ENCODE results near the gene OR2M4.

DNA sequence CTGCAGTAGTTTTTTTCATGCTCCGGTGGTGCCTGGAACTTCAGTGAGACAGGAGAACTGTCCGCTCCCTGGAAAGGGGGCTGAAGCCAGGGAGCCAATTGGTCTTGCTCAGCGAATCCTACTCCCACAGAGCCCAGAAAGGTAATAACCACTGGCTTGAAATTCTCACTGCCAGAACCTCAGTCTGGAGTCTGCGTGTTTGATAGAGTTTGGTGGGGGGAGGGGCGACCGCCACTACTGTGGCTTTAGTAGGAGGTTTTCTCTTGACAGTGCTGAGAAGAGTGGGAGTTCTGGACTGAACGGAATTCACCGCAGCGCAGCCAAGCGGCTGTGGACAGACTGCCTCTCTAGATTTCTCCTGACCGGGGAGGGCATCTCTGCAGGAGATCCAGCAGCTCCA lies 42.2 kb upstream of the OR2M4 start:
- TF ChIP-seq, protein P1, sequence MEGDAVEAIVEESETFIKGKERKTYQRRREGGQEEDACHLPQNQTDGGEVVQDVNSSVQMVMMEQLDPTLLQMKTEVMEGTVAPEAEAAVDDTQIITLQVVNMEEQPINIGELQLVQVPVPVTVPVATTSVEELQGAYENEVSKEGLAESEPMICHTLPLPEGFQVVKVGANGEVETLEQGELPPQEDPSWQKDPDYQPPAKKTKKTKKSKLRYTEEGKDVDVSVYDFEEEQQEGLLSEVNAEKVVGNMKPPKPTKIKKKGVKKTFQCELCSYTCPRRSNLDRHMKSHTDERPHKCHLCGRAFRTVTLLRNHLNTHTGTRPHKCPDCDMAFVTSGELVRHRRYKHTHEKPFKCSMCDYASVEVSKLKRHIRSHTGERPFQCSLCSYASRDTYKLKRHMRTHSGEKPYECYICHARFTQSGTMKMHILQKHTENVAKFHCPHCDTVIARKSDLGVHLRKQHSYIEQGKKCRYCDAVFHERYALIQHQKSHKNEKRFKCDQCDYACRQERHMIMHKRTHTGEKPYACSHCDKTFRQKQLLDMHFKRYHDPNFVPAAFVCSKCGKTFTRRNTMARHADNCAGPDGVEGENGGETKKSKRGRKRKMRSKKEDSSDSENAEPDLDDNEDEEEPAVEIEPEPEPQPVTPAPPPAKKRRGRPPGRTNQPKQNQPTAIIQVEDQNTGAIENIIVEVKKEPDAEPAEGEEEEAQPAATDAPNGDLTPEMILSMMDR (IDR thresholded peaks at IDR 0.05; ENCODE audit: extremely low read depth in 1 of 2, insufficient read depth in 1 of 2, low read depth in 1 of 2, low read length in 2 of 2): no peak
- no peak for TF ChIP-seq POLR2A (IDR thresholded peaks at IDR 0.05; ENCODE audit: low read depth, low read length)
- no peak for TF ChIP-seq POLR2AphosphoS5 (IDR thresholded peaks at IDR 0.05; ENCODE audit: insufficient read depth, low read depth, low read length)
- no peak for TF ChIP-seq EZH2 (IDR thresholded peaks at IDR 0.05; ENCODE audit: borderline replicate concordance, low read depth, low read length, severe bottlenecking)
- no peak for TF ChIP-seq MYC (IDR thresholded peaks at IDR 0.05; ENCODE audit: low read depth, low read length)
- TF ChIP-seq, protein P2, sequence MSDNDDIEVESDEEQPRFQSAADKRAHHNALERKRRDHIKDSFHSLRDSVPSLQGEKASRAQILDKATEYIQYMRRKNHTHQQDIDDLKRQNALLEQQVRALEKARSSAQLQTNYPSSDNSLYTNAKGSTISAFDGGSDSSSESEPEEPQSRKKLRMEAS (IDR thresholded peaks at IDR 0.05; ENCODE audit: insufficient read depth, insufficient read length): no peak
- TF ChIP-seq JUN (IDR thresholded peaks at IDR 0.05; ENCODE audit: borderline replicate concordance, insufficient read depth, insufficient read length, low read depth): no peak
- no peak for TF ChIP-seq FOS (IDR thresholded peaks at IDR 0.05; ENCODE audit: borderline replicate concordance, insufficient read depth, low read length)
- TF ChIP-seq GATA2 (IDR thresholded peaks at IDR 0.05; ENCODE audit: insufficient read depth, insufficient read length, low read depth, low read length): no peak

Data from endothelial cell of umbilical vein (primary cell).